ENCODE results near the gene EFCC1. TPM values are rescaled to one million over a fixed set of nuclear protein-coding genes. Genes with fewer than 3 reads are reported as not detected.

Gene EFCC1
- total and polyA plus RNA-seq, 2 of the 13 experiments (the other 11 are each of a cell fraction or from before 2014, with no cell fraction given): not detected

DNA sequence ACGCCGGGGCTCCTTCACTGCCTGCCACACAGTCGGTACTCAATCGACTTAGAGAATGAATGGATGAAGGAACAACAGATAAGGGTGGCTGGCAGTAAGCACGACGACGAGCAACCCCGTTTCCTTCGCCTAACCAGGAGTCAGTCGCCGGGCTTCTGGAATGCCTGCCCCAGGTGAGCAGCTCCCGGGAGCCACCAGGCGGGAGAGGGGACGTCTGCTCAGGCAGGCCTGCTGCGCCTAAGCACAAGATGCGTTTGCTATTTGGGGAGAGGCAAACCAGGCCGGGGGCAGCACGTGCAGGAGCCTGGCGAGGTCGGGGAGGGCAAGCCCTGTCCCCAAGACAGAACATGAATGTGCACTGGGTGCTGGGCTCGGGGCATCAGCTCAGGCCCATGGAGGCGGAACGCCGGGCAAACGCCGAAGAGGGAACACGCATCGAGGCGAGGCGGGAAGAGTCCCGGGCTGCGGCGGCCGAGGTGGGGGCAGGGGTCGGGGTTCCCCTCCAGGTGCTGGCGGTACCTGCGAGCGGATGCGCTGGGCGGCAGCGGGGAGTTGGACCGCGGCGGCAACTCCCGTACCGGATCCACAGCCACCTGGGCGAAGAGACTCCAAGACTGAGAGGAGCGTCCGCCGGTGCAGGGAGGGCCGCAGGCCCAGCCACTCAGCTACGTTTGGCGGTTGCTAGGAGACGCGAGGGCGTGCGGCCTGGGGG is 7.5 kb upstream of the EFCC1 start, which contains the start of gene CFAP92:
Gene CFAP92 (minus strand): TSS at position 616 of the 712 bp plus-strand sequence. CDS start 772 bp downstream, outside the sequence.
- H3K4me1 ChIP-seq (ENCODE audit: insufficient read depth, low read length): peaks cover 13% of the 10 kb centered on the region
- TF ChIP-seq MATR3 (CRISPR knock-in tag; IDR thresholded peaks at IDR 0.05) (no peak), MYNN (CRISPR knock-in tag; IDR thresholded peaks at IDR 0.05; ENCODE audit: low read depth) (no peak), RFX3 (CRISPR knock-in tag; IDR thresholded peaks at IDR 0.05) (peak; percentile 60; the same call in 1 of the 2 replicates), NR1H2 (CRISPR knock-in tag; IDR thresholded peaks at IDR 0.05; ENCODE audit: borderline replicate concordance, low read depth) (no peak), FOXC1 (CRISPR knock-in tag; IDR thresholded peaks at IDR 0.05; ENCODE audit: borderline replicate concordance) (no peak), GABPB1 (CRISPR knock-in tag; IDR thresholded peaks at IDR 0.05) (peak; percentile 22; the same call in 1 of the 2 replicates), RFX1 (IDR thresholded peaks at IDR 0.05) (0 out of 2 replicates have a peak, but pooled peaks have one; percentile 19)
- TF ChIP-seq, protein P1, sequence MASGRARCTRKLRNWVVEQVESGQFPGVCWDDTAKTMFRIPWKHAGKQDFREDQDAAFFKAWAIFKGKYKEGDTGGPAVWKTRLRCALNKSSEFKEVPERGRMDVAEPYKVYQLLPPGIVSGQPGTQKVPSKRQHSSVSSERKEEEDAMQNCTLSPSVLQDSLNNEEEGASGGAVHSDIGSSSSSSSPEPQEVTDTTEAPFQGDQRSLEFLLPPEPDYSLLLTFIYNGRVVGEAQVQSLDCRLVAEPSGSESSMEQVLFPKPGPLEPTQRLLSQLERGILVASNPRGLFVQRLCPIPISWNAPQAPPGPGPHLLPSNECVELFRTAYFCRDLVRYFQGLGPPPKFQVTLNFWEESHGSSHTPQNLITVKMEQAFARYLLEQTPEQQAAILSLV (CRISPR knock-in tag; IDR thresholded peaks at IDR 0.05; ENCODE audit: borderline replicate concordance): no peak
- TF ChIP-seq, protein P2, sequence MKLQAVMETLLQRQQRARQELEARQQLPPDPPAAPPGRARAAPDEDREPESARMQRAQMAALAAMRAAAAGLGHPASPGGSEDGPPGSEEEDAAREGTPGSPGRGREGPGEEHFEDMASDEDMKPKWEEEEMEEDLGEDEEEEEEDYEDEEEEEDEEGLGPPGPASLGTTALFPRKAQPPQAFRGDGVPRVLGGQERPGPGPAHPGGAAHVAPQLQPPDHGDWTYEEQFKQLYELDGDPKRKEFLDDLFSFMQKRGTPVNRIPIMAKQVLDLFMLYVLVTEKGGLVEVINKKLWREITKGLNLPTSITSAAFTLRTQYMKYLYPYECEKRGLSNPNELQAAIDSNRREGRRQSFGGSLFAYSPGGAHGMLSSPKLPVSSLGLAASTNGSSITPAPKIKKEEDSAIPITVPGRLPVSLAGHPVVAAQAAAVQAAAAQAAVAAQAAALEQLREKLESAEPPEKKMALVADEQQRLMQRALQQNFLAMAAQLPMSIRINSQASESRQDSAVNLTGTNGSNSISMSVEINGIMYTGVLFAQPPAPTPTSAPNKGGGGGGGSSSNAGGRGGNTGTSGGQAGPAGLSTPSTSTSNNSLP (IDR thresholded peaks at IDR 0.05; ENCODE audit: low read depth, low read length): no peak
- H3K36me3 ChIP-seq (replicated peaks in 1 of 2; ENCODE audit: control insufficient read depth in 1 of 2, insufficient read depth in 2 of 2, low read length in 2 of 2): no peaks in the 10 kb centered on the region; a peak in 1 of 5 replicates
- no peaks in the 10 kb centered on the region for H3K9me3 ChIP-seq (ENCODE audit: low read length)
- ATAC-seq: peak; percentile 78
- intact Hi-C loops (cut with micrococcal nuclease; ENCODE audit: unreplicated experiment) (no loop called here), in situ Hi-C loops (cut with HindIII; ENCODE audit: extremely low pct_ligation_motif_present, low pct_unique_long_range_greater_than_20kb) (no loop called here)
- ChIA-PET CTCF (ENCODE audit: low intra/inter-chr PET ratio, low total read pairs) (no interaction called here), POLR2A (no interaction called here)
- H3K9ac ChIP-seq (ENCODE audit: insufficient read depth, low read depth, low read length): no peak within 1 kb of the TSS
- H4K20me1 ChIP-seq (ENCODE audit: insufficient read depth, low read length): no peaks in the 10 kb centered on the region
- H2AFZ ChIP-seq (ENCODE audit: low read length): no peak within 1 kb of the TSS
- BruUV-seq (replicated peaks): no TSS peak
- no peak for DNase-seq (ENCODE audit: low spot score)
- H3K4me2 ChIP-seq (ENCODE audit: low read depth, low read length): peak within 1 kb of the TSS; percentile 45; the same call in 1 of the 2 replicates
- H3K27ac ChIP-seq (ENCODE audit: extremely low read length, insufficient read depth, low read length): no peak within 1 kb of the TSS
- H3K27me3 ChIP-seq (ENCODE audit: control insufficient read depth in 1 of 2, insufficient read depth in 2 of 2, low read length in 2 of 2): peaks cover 3 to 37% of the 10 kb centered on the region in 2 experiments
- WGBS (ENCODE audit: low lambda C conversion rate): 47% methylated on average over 40 of the region's 57 CpGs
- FAIRE-seq: no peak
- H3K4me3 ChIP-seq (replicated peaks in 1 of 3; ENCODE audit: insufficient read depth in 1 of 3, low read depth in 2 of 3, low read length in 3 of 3): peak within 1 kb of the TSS in 1 of 3 experiments; percentile 23; a peak in 1 of 6 replicates
- no peaks in the 10 kb centered on the region for H3K79me2 ChIP-seq (ENCODE audit: insufficient read depth, low read length)

All from HepG2 (cell line).